Tibial nerve (tissue), 4 donors: ENCODE data around the gene GART.

ENCODE experiments used
- EP300 ChIP-seq, 2 donors: sonication (generic); formaldehyde crosslinking; IDR thresholded peaks; one replicate each; pipeline ENCODE4 v1.6.1; 2017; ENCODE audit warnings: antibody characterized with exemption in 2 of 2, mild to moderate bottlenecking in 1 of 2
- POLR2A ChIP-seq, 2 donors: fragments of 450-650 bp; IDR thresholded peaks; one replicate each; pipeline ENCODE4 v1.6.1; 2017; ENCODE audit warnings: antibody characterized with exemption in 2 of 2, mild to moderate bottlenecking in 2 of 2, moderate library complexity in 2 of 2
- TF ChIP-seq, protein P1 (sequence below), 5 experiments: fragments of 200-600 bp in 3 of 5; fragments of 450-650 bp in 2 of 5; sonication (generic) in 3 of 5; IDR thresholded peaks; one replicate each; pipeline ENCODE4 v1.5.1; 2016 to 2019; ENCODE audit warnings: antibody characterized with exemption in 5 of 5, mild to moderate bottlenecking in 3 of 5, moderate library complexity in 2 of 5

DNA sequence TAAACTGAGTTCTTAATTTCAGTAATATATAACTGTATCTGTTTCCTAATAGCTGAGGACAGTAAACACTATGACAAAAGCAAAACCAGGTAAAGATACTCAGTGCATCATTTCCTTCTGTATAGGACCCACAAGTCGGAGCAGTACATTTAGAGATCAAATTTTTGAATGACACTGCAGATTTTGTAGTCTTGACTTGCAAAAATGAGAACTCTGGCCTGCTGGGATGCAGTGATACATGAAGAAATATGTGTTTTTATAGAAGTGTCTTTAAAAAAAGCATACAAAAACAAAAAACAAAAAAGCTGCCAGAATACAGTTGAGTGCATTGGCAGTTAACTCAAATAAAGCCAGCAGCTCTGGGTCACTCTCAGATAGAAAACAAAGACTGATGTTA is 19.0 kb downstream of the GART start:
- TF ChIP-seq, protein P1, sequence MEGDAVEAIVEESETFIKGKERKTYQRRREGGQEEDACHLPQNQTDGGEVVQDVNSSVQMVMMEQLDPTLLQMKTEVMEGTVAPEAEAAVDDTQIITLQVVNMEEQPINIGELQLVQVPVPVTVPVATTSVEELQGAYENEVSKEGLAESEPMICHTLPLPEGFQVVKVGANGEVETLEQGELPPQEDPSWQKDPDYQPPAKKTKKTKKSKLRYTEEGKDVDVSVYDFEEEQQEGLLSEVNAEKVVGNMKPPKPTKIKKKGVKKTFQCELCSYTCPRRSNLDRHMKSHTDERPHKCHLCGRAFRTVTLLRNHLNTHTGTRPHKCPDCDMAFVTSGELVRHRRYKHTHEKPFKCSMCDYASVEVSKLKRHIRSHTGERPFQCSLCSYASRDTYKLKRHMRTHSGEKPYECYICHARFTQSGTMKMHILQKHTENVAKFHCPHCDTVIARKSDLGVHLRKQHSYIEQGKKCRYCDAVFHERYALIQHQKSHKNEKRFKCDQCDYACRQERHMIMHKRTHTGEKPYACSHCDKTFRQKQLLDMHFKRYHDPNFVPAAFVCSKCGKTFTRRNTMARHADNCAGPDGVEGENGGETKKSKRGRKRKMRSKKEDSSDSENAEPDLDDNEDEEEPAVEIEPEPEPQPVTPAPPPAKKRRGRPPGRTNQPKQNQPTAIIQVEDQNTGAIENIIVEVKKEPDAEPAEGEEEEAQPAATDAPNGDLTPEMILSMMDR (IDR thresholded peaks at IDR 0.05) = no peak
- TF ChIP-seq EP300 (IDR thresholded peaks at IDR 0.05) = no peak
- TF ChIP-seq POLR2A (IDR thresholded peaks at IDR 0.05) = no peak
